Measurements from ENCODE around the gene PLAC8L1.

The PLAC8L1 gene

DNA sequence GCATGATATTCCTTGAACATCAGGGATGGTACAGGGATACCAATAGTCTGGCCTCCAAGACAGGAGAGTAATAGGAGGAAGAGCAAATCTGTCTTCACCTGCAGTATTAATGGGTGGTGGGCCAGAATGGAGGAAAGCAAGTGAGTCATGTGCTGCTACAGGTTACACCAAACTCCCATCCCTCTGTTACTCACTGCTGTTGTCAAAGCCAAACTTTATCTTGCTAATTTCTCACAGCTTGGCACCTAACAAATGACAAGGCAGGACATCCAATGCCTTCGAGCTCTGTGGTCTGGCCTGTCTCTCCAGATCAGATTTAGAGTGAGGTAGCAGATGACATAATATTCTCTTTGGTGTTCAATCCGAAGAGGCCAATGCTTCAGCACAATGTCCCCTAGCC lies 26.8 kb downstream of the PLAC8L1 start:
- no peak for DNase-seq

DNA sequence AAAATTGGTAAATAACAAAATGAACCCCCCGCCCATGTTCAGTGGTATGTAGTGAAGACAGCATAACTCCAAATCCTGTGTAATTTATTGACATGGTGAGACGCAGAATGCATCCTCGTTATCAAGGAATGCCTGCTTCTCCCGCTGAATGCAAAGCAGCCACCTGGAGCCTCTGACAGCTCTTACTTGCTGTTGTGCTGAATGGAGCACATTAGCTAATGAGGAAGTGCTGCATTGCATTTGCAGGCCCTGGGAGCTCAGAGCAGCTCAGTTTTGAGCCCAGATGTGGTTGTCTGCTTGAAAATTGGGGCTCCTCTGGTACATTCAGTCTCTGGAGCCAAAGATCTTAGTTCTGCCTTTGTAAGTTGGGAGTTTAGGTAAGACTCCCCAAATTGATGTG lies 28.9 kb downstream of the PLAC8L1 start:
- no peak for DNase-seq

DNA sequence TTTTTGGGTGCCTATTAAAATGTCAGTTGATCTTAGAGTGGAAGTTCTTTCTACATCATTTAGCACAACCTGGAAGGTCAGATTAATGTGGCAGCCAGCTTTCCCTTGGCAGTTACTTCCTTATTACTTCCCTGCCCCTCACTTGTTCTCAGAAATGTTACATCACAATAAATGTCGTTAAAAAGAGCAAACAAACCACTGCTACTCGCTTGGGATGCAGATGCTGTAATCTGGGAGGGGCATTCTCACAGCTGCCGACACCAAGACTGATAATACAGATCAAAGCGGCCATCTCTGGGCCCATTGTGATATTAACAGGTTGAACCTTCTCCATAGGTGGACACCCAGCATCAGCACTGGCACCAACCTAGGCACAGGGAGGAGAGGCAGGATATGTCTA lies 29.3 kb downstream of the PLAC8L1 start:
- no peak for DNase-seq

DNA sequence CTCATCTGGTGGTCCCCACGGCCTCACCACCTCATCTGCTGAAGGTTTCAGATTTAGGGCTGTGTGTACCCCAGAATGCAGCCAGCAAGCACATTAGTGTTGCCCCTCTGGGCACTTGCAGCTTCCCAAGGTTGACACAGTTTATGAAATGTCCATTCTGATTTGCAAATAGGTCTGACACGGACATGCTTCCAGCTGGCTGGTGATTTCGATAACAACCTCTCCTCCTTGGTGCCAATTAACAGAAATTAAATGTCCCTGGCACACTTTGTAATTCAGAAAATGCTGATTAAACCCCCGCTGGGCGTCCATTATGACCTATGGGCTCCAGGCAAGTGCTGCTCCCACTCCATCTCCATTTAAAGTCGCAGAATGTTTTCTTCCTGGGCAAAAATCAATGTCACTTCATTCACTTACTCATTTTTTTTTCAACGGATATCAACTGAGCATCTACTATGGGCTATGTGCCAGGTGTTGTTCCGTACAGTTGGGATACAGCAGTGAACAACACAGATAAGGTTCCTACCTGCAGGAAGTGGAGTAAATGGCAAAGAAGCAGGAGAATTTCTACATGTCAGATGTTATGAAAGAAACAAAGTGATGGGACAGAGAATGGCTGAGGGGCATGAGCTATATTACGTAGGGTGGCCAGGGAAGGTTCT lies 32.0 kb downstream of the PLAC8L1 start:
- DNase-seq = no peak

DNA sequence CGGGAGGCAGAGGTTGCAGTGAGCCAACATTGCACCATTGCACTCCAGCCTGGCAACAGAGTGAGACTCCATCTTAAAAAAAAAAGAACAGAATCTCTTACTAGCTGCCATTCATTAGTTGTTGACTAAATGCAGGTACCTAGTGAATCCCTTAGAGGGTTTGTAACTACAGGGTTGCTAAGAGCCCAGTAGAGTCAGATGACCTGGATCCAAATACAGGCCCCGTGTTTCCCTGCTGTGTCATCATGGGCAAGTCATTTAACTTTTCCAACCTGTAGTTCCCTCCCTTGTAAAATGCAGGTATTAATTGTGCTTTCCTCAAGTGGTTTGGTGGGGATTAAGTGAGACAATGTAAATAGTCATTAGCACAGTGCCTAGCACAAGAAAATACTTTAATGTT lies 32.8 kb downstream of the PLAC8L1 start:
- no peak for DNase-seq

DNA sequence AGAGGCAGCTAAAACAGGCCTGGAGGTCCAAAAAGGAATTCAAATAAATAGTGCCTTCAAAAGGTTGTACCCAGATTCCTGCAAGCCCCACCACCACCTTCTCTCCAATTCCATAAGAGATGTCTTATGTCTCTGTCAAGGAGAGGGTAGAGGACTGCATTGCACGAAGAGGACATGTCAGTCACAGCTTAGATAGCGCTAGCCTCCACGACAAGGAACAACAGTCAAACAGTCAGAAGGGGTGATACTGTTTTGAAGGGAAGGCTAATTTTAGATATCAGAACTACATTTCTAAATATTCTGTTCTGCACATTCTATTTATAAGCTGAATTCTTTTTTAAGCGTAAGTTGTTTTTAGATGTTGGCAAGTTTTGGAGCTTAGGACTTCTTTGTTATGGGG lies 34.2 kb downstream of the PLAC8L1 start:
- DNase-seq = no peak

DNA sequence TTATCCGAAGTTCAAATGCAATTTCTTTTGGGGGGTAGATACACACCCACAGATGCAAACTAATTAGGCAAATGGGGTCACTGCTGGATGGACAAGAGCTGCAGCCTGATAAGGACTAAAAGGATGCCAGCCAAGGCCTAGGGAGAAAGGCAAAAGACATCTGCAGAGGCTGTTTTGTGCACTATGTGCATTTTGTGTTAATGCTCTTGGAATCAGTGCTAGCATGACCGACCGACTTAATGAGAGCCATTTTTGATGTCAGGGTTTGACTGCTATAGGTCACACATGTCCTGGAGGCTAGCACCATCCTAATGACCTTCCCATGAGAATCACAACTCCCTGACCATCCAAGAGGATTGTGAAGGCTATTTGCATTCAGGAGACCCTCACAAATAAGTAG lies 34.6 kb downstream of the PLAC8L1 start:
- DNase-seq = no peak

DNA sequence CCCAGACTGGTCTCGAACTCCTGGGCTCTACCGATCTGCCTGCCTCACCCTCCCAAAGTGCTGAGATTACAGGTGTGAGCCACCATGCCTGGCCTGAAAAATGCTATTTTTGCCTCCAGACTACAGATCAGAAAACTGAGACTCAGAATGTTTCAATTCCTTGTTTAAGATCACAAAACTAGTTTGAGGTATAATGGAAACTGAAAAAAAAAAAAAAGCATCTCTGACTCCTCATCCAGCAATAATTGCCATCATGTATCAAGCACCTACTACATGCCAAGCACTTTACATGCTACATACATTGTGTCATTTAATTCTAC lies 35.6 kb downstream of the PLAC8L1 start:
- no peak for DNase-seq

DNA sequence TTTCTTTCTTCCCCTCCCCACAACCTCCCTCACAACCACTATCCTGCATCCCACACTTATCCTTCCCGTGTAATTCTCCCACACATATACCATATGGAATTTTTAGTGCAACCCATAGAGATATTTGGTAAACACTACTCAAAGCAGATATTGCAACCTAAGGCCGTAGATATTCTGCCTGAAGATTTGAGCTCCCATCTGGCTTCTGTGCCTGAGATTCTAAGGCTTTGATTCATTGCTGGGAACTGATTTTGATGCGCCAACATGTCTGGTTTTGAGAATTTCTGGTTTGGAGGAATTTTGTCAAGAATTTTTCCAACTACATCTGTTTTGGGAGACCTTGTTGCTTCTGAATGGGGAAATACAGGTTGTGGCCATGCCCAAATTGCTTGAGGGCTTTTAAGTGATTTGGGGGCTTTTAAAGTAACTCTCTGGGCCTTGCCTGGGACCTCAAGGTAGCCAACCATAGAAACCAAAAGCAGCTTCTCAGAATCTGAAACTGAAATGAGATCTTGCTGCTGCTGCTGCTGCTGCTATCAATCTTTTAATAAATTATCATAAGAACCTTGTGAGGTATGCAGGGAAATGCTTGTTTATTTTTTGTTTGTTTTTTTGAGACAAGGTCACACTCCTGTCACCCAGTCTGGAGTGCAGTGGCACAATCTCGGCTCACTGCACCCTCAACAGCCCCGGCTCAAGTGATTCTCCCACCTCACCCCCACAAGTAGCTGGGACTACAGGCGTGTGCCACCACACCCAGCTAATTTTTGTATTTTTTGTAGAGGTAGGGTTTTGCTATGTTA lies 36.2 kb downstream of the PLAC8L1 start:
- DNase-seq = no peak

DNA sequence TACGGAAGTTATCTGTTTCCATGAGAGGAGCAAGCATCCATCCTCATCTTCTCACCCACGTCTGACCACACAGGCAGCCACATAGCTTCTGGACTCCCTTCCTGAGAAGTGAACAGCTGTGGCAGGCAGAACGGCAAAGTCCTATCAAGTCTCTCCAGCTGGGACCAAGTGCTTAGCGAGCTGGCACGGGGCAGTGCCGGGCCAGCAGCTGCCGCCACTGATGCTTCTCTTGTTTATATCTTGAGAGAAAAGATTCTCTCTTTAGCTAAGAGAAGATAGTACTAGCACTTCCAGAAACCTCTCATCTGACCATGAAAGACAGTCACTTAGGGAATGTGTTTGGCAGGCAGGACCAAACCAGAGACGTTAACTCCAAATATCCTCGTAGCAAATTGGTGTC lies 37.2 kb downstream of the PLAC8L1 start:
- no peak for DNase-seq

DNA sequence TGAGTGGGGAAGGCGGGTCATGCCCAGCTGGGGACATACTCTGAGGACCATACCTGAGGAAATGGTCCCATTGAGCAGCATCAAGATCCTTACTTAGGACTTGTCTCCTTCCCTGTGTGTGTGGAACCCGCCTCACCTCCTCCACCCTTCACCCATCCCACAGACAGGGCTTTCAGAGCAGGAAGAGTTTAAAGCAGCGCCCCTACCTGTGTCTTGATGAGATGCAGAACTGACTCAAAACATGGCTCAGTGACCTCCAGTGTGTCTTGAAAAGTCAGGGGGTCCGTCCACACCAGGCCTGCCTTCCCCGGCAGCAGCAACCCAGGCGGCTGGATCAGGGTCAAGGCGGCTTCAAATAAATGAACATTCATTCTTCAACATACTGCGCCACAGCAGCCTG lies 38.4 kb downstream of the PLAC8L1 start:
- DNase-seq = no peak

DNA sequence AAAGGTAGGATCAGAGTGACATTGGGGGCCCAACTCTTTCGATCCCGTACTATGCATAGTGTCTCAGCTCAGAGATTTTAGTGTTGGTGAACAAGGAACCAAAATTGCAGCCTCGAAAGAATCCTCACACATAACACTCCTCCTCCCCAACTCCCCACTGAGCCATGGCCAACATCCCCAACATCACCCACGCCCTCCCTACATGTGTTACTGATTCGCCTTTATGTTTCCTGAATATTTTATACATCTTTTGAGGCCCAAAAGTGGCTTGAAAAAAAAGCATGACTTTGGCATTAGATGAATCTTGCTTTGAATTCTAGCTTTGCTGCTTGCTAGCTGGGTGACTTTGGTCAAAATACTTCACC lies 45.2 kb downstream of the PLAC8L1 start:
- no peak for DNase-seq

DNA sequence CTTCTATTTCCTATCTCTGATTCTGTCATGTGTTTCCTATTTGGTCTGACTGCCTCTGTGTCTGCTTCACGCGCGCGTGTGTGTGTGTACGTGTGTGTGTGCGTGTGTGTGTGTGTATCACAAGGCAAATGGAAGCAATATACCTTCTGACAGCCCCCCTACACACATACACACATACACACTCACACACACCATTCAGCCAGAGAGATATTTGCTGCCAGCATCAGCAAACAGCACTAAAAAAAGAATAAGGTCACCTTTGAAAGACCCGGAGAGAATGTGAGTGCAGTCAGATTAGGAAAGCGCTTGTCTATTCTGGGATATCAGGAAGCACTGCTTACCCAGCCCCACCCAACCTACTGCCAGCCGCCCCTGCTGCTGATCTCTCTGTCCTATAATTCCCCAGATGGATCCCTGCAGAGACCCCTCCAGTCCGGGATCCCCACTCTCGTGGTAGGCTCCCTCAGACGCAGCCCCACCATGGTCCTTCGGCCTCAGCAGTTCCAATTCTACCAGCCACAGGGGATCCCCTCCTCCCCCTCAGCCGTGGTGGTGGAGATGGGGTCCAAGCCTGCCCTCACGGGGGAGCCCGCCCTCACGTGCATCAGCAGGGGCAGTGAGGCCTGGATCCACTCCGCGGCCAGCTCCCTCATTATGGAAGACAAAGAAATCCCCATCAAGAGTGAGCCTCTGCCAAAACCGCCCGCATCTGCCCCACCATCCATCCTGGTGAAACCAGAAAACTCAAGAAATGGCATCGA lies 45.7 kb downstream of the PLAC8L1 start:
- no peak for DNase-seq

DNA sequence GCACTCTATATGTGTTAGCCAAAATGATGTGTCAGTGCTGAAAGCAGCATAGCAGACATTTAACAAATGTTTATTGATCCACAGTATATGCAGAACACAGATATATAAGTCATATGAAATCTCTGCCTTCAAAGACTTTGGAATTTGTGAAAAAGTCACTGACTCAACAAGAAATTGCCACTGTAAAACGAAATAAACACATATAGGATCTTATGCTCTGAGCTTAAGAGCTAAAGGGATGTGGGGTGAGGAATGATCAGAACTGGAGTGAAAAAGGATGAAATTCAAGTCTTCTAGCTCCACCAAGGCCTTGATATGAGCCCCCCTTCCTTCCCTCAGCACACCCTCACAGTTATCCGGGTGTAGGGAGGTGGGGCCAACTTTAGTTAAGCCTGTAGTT lies 49.9 kb downstream of the PLAC8L1 start:
- no peak for DNase-seq

DNA sequence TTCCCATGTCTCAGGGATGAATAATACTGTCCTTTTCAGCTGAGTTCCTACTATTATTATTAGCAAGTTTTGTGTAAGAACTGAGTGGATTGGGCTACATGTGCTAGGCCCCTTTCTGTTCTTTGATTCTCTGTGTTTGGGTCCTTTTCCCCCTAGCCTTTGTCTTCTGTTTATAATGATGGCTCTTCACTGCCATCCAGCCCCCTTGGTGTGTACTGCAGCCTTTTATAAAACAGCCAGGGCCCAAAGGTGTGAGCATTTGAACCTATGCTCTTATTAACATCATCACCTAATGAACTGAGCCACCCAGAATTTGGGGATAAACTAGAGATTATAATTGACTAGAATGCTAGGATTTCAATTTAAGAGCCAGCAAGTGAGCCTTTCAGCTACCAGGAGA lies 52.6 kb downstream of the PLAC8L1 start:
- no peak for DNase-seq

DNA sequence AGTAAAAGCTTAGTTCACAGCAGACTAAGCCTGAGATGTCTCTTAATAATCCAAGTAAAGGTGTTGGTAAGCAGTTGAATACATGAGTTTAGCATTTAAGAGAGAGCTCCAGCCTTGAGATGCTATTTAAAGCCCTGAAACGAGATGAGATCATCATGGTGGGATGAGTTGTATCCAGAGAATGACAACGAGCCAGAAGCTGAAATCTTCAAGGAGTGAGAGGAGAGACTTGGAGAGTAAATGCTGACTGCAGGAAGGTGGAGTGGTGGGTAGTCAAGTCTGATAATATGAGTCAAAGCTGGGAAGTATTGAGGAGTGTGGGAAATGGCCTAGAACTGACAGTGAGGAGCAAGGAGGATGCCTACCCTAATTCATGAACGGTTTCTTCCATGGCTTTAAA lies 53.7 kb downstream of the PLAC8L1 start:
- DNase-seq = no peak

DNA sequence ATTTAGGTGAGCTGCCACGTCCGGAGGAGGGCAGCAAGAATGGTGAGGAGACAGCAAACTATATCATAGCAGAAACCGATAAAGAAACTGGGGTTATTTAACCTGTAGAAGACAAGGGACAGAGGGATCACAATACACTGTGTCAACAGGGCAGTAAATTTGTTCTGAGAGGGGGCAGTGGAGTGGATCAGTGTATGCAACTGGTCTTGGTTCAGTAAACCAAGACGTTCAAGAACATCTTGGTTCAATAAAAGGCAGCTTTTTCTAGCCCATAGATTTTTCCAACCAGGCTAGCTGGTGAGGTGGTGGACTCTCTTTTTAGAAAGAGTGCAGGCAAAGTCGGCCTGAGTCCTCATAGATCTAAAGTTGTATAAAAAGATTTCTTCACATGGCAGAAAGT lies 55.3 kb downstream of the PLAC8L1 start:
- DNase-seq = no peak

DNA sequence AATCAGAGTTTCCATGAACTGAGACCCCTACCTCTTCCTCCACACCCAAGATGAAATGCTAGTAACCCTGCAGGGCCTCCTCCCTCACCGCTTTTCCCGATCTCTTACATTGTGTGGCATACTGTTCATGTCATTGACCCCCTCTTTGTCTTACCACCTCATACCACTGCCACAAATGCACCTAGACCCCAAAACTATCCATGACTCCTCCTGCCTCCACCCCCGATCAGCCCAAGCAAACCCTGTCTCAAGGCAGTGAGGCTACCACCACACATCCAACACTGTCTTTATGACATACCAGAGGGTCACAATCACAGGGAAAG lies 55.7 kb downstream of the PLAC8L1 start:
- DNase-seq = no peak

DNA sequence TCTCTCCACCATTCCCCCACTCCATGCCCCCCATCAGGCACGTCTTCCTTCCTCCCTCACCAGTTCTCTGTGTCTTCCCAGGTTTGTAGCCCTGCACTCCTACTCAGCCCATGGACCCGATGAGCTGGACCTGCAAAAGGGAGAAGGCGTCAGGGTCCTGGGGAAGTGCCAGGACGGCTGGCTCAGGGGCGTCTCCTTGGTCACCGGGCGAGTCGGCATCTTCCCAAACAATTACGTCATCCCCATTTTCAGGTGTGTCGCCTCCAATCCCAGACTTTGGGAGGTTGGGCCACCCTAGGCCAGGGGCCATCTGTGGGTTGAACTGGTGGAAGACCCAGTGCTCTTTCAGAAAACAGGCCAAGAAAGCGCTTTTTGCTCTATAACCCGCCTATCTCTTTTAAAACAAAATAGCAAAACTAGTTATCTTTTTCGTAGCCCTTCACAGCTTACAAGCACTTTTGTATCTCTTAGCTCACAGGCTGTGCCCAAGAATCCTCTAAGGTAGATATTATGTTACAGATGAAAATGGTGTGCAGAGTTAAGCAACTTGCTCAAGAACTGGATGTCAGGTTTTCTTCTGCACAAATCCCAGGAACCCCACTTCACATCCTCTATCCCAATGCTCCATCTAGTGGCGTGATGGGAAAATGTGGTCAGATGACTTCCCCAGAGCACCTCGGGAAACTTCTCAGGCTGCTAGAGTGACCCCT lies 56.2 kb downstream of the PLAC8L1 start:
- no peak for DNase-seq

DNA sequence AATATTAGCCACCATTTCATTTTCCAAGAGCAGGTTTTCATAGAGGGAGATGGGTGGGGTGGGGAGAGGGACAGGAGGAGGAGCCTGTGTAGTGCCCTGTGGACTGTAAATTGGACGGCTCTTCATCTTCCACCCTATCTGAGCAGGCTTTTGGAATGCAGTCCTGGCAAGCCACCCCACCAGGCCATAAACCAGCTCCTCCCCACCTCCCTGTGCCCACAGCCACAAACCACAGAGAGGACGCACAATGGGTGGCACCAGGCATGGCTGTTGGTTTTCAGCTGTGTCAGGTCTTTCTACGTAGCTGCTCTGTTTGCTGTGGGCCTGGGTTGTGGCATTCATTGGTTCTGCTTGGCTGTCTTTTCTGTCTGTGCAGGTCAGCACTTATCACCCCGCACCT lies 58.0 kb downstream of the PLAC8L1 start:
- DNase-seq = no peak

DNA sequence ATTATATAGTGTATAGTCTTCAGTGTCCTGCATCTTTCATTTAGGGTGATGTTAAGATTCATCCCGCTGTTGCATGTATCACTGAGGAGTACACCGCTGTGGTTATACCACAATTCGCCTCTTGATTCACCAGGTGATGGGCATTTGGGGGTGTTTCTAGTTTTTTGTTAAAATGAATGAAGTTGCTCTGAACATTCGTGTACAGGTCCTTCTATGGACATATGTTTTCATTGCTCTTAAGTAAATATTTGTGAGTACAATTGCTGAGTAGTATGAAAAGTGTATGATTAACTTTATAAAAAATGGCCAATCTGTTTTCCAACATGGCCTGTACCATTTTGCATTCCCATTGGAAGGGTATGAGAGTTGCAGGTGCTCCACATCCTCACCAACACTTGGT lies 61.7 kb downstream of the PLAC8L1 start:
- DNase-seq = no peak

DNA sequence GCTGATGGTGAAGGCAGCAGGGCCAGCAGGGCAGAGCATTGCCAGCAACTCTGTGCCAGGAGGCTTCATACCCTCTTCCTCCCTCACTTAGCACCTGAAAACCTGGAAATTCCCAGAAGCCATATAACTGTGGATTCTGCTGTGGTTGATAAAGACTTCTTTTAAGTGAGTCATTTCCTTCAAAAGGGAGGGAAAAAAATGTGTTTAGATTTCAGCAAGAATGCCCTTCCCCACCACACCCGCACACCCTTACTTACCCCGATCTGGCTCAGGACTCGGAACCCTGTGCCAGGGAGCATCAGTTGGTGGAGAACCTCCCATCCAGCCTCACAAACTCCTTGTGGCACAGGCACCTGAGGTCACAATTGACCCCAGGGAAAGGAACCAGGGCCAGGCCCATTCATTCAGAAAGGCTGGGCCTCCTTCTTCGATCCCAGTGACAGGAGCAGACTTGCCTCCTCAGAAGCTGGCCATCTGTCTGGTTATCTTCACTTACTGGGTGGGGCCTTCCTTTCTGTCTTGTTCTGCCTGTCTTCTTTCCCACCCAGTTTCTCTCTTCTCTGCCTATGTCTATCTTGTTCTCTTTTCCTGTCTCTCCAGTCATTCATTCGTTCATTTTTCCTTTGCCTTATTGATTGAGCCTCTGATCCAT lies 62.6 kb downstream of the PLAC8L1 start:
- DNase-seq = no peak

DNA sequence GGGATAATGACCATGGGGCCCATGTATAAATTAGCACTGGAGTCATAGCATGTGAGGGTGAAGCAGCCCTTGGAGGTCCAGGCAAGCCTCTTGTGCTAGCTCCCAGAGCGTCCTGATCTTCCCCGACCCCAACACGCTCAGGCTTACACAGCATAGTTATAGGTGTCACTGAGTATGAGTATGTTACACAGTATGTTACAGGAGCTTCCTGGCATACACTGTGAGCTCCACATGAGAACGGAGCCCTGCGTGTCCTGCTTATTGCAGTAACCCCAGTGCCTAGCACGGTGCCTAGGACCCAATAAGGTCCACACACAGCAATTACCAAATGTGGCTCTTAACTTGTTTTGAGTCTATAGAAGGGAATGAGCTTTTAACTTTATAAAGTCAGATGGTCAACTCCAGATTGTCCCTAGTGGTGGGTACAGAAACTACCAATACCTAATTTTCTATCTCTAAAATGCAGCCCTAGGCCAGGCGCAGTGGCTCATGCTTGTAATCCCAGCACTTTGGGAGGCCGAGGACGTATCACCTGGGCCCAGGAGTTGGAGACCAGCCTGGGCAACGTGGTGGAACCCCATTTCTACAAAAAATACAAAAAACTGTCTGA lies 64.1 kb downstream of the PLAC8L1 start:
- DNase-seq = no peak
